ENCODE results near the gene UCP3. TPM values are rescaled to one million over a fixed set of nuclear protein-coding genes. Genes with fewer than 3 reads are reported as not detected.

UCP3 gene
- total and polyA plus RNA-seq, 2 donors (not counting 1 experiment from before 2014, with no cell fraction given), result 8.9 to 11.0 TPM

- peak overlapping the region; percentile 13 for H2AFZ ChIP-seq (ENCODE audit: insufficient read depth, low read depth, low read length, poor library complexity, severe bottlenecking)
- H3K4me2 ChIP-seq (replicated peaks; ENCODE audit: low read depth, low read length, poor library complexity, severe bottlenecking), result peak overlapping the region; percentile 52
- no peaks in the 10 kb centered on the region for H3K27me3 ChIP-seq (replicated peaks in 1 of 4; ENCODE audit: control extremely low read depth in 1 of 4, control insufficient read depth in 3 of 4, insufficient read depth in 4 of 4, low read length in 3 of 4)
- H3K4me3 Mint-ChIP-seq, result peak overlapping the region; percentile 65
- POLR2A ChIA-PET, result interaction anchor here (0.7 to 5.4 kb wide), 3 partner anchors 10 to 29 kb away, joined by 3 to 77 read pairs (median 3); partner anchors contain the start of gene UCP2
- H3K36me3 ChIP-seq (replicated peaks in 1 of 2; ENCODE audit: control extremely low read depth in 1 of 2, control insufficient read depth in 1 of 2, extremely low read depth in 1 of 2, insufficient read depth in 2 of 2, low read length in 1 of 2), result no peaks in the 10 kb centered on the region
- no peaks in the 10 kb centered on the region for H4K20me1 ChIP-seq (ENCODE audit: control insufficient read depth, insufficient read depth, low read length, poor library complexity, severe bottlenecking)
- peak; percentile 66 for DNase-seq
- H3K27ac Mint-ChIP-seq, result peak overlapping the region; percentile 75
- H3K27me3 Mint-ChIP-seq, result no peaks in the 10 kb centered on the region
- no peaks in the 10 kb centered on the region for H3K9me3 Mint-ChIP-seq (ENCODE audit: insufficient read depth)
- peaks cover 61 to 63% of the 10 kb centered on the region in 2 donors for H3K4me1 ChIP-seq (ENCODE audit: control insufficient read depth in 2 of 2, insufficient read depth in 2 of 2, low read length in 2 of 2)
- peaks cover 62% of the 10 kb centered on the region for H3K4me1 Mint-ChIP-seq
- WGBS (ENCODE audit: insufficient coverage), result 49% methylated on average over 4 of the region's 6 CpGs
- H3K9ac ChIP-seq (ENCODE audit: low read length), result no peak overlapping the region
- H3K4me3 ChIP-seq (ENCODE audit: control extremely low read depth in 1 of 5, extremely low read depth in 1 of 5, insufficient read depth in 1 of 5, low read depth in 2 of 5, low read length in 4 of 5), result no peak overlapping the region
- TF ChIP-seq EZH2 (IDR thresholded peaks at IDR 0.05; ENCODE audit: borderline replicate concordance, insufficient read depth, low read depth, low read length, poor library complexity, severe bottlenecking), result no peak
- TF ChIP-seq, protein P1, sequence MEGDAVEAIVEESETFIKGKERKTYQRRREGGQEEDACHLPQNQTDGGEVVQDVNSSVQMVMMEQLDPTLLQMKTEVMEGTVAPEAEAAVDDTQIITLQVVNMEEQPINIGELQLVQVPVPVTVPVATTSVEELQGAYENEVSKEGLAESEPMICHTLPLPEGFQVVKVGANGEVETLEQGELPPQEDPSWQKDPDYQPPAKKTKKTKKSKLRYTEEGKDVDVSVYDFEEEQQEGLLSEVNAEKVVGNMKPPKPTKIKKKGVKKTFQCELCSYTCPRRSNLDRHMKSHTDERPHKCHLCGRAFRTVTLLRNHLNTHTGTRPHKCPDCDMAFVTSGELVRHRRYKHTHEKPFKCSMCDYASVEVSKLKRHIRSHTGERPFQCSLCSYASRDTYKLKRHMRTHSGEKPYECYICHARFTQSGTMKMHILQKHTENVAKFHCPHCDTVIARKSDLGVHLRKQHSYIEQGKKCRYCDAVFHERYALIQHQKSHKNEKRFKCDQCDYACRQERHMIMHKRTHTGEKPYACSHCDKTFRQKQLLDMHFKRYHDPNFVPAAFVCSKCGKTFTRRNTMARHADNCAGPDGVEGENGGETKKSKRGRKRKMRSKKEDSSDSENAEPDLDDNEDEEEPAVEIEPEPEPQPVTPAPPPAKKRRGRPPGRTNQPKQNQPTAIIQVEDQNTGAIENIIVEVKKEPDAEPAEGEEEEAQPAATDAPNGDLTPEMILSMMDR (IDR thresholded peaks at IDR 0.05), result no peak
- ATAC-seq (ENCODE audit: low read depth), result peak; percentile 21
- intact Hi-C loops (cut with micrococcal nuclease), result loop anchor here (10.0 kb wide), 1 partner anchor 1557 kb away; the partner anchor contains the start of gene CLPB
- CTCF ChIA-PET, result interaction anchor here (0.9 to 7.3 kb wide), 5 partner anchors 10 to 28 kb away, joined by 3 to 63 read pairs (median 3); partner anchors contain the start of gene UCP2
- peak overlapping the region; percentile 29 to 59 for H3K27ac ChIP-seq (ENCODE audit: low read length in 2 of 2)
- H3K9me3 ChIP-seq (ENCODE audit: control extremely low read depth in 1 of 3, control insufficient read depth in 2 of 3, insufficient read depth in 1 of 3, low read length in 2 of 3), result peaks cover 0 to 4% (median 0%) of the 10 kb centered on the region in 3 donors
- peaks cover 8% of the 10 kb centered on the region for H3K79me2 ChIP-seq (ENCODE audit: control insufficient read depth, insufficient read depth, low read length)
These were observed 17.3 kb downstream of the UCP3 start for GRCh38 chr11:73991471-73992006.

- peak overlapping the region; percentile 41 for H3K4me3 Mint-ChIP-seq
- no peaks in the 10 kb centered on the region for H3K9me3 Mint-ChIP-seq (ENCODE audit: insufficient read depth)
- TF ChIP-seq EZH2 (IDR thresholded peaks at IDR 0.05; ENCODE audit: borderline replicate concordance, insufficient read depth, low read depth, low read length, poor library complexity, severe bottlenecking), result no peak
- TF ChIP-seq, protein P1 (IDR thresholded peaks at IDR 0.05), result no peak
- H3K27me3 ChIP-seq (replicated peaks in 1 of 4; ENCODE audit: control extremely low read depth in 1 of 4, control insufficient read depth in 3 of 4, insufficient read depth in 4 of 4, low read length in 3 of 4), result no peaks in the 10 kb centered on the region
- H3K79me2 ChIP-seq (ENCODE audit: control insufficient read depth, insufficient read depth, low read length), result peaks cover 8% of the 10 kb centered on the region
- CTCF ChIA-PET, result interaction anchor here (1.0 to 7.3 kb wide), 6 partner anchors 9 to 99 kb away, joined by 3 to 63 read pairs (median 4); partner anchors contain the start of gene UCP2
- no peak overlapping the region for H2AFZ ChIP-seq (ENCODE audit: insufficient read depth, low read depth, low read length, poor library complexity, severe bottlenecking)
- peaks cover 57% of the 10 kb centered on the region for H3K4me1 Mint-ChIP-seq
- H3K4me2 ChIP-seq (replicated peaks; ENCODE audit: low read depth, low read length, poor library complexity, severe bottlenecking), result no peak overlapping the region
- no peak overlapping the region for H3K27ac ChIP-seq (ENCODE audit: low read length in 2 of 2)
- no peak for ATAC-seq (ENCODE audit: low read depth)
- no peaks in the 10 kb centered on the region for H3K36me3 ChIP-seq (replicated peaks in 1 of 2; ENCODE audit: control extremely low read depth in 1 of 2, control insufficient read depth in 1 of 2, extremely low read depth in 1 of 2, insufficient read depth in 2 of 2, low read length in 1 of 2)
- H3K27me3 Mint-ChIP-seq, result no peaks in the 10 kb centered on the region
- H4K20me1 ChIP-seq (ENCODE audit: control insufficient read depth, insufficient read depth, low read length, poor library complexity, severe bottlenecking), result no peaks in the 10 kb centered on the region
- no peak for DNase-seq
- no peak overlapping the region for H3K9ac ChIP-seq (ENCODE audit: low read length)
- no CpG with 5 or more reads among the region's 2 CpGs for WGBS (ENCODE audit: insufficient coverage)
- intact Hi-C loops (cut with micrococcal nuclease), result loop anchor here (10.0 kb wide), 1 partner anchor 1556 kb away; the partner anchor contains the start of gene CLPB
- POLR2A ChIA-PET, result interaction anchor here (0.6 to 5.4 kb wide), 2 partner anchors 9 to 1175 kb away, joined by 5 to 77 read pairs; partner anchors contain the start of gene UCP2
- H3K4me1 ChIP-seq (ENCODE audit: control insufficient read depth in 2 of 2, insufficient read depth in 2 of 2, low read length in 2 of 2), result peaks cover 53 to 56% of the 10 kb centered on the region in 2 donors
- peak overlapping the region; percentile 75 for H3K27ac Mint-ChIP-seq
- H3K9me3 ChIP-seq (ENCODE audit: control extremely low read depth in 1 of 3, control insufficient read depth in 2 of 3, insufficient read depth in 1 of 3, low read length in 2 of 3), result peaks cover 0 to 4% (median 0%) of the 10 kb centered on the region in 3 donors
- H3K4me3 ChIP-seq (ENCODE audit: control extremely low read depth in 1 of 5, extremely low read depth in 1 of 5, insufficient read depth in 1 of 5, low read depth in 2 of 5, low read length in 4 of 5), result no peak overlapping the region
These were observed 18.2 kb downstream of the UCP3 start for GRCh38 chr11:73990730-73991129.

All from B cell (primary cell).